NCI-H128 (cell line): ENCODE results near the gene KCNQ2.
"Not testable (repeated sequence)": the region's sequence is repeated elsewhere in the genome, so short reads cannot be mapped to it uniquely, and the experiment has no call there.

Experiments used
- DNase-seq: peaks from one replicate; lab custom pipeline; 2025; ENCODE audit not compliant: unreplicated experiment; lab: John Stamatoyannopoulos, UW

The KCNQ2 gene

DNA sequence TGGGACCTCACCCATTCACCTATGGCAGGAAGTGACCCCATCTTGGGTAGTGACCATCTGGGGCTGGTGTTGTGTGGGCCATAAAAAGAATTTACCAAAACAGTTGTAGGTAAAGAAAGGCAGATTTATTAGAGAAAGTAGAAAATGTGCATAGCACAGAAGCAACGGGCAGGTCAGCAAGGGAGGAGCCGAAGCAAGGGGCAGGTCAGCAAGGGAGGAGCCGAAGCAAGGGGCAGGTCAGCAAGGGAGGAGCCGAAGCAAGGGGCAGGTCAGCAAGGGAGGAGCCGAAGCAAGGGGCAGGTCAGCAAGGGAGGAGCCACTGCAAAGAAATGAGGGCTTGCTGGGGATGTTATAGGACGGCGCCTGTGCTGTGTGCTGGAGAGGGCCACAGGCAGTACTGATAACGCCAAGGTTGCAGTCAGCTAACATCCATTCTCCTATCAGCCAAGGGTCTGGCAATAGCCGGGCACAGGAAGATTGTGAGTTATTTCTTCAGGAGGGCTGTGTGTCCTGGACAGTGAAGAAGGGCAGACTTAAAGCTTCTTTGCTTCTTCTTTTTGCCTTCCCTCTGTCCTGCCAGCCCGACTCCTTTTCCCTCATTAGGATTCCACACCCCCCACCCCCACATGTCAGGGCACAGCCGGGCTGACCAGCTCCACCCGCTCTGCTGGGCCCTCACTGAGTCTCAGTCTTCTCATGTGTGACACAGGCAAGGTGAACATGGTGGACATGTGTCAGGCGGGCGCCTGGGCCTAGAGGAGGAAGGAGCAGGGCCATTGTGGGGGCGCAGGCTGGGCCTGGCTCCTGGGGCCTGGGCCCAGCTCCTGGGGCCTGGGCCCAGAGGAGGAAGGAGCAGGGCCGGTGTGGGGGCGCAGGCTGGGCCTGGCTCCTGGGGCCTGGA is 79.7 kb downstream of the KCNQ2 start:
- no peak for DNase-seq

DNA sequence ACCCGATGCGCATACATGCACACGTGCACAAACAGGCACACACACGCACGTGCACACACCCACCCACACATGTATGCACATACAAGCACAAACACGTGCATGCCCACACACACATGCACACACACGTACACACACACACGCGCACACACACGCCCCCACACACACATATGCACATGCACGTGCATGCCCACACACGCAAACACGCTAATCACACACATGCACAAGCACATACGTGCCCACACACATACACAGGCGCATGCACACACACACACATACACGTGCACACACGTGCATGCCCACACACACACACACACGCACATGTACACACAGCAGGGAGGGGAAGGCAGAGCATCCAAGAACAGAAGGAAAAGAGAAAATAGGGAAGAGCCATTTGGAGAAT is 84.5 kb downstream of the KCNQ2 start:
- DNase-seq, result no peak

DNA sequence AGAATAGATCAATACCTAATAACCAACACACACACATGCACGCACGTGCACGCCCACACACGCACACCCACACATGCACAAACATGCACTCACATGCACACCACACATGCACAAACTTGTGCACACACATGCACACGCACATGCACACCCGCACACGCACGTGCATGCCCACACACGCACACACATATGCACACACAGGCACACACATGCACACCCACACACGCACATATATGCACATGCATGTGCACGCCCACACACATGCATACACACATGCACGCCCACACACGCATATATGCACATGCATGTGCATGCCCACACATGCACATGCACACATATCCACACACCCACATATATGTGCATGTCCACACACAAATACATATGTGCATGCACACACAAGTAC is 85.1 kb downstream of the KCNQ2 start:
- no peak for DNase-seq

DNA sequence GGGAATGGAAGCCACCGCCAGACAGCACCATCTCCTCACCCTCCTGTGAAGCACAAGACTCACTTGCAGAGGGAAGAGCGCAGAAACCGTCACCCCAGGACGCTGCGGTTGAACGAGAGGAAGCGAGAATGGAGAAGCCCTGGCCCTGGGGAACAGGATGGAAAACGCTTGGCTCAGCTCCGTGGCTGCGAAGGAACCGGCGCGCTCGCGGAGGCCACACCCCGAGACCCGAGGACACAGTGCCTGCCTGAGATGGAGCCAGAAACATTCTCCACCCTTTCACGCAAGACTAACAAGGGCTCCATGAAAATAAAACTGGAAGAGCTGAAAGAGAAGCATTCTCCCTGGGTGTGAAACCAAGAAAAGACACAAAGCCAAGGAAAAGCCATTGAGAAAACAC is 86.0 kb downstream of the KCNQ2 start:
- DNase-seq, result no peak

DNA sequence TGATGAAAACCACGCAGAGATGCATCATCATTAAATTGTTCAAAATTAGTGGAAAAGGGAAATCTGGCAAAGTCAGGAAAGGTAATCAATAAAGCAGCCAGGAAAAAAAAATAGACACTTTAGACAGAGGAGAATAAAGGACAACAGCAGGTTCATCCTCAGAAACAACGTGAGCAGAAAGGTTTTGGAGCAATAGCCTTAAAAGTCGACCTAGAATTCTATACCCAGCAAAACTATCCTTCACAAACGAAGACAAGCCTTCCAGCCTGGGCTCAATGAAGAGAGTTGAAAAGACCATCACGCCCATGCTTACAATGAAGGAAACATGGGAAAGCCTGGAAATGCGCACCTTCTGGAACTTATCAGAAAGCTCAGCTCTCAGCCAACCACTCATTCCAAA is 86.6 kb downstream of the KCNQ2 start:
- no peak for DNase-seq

DNA sequence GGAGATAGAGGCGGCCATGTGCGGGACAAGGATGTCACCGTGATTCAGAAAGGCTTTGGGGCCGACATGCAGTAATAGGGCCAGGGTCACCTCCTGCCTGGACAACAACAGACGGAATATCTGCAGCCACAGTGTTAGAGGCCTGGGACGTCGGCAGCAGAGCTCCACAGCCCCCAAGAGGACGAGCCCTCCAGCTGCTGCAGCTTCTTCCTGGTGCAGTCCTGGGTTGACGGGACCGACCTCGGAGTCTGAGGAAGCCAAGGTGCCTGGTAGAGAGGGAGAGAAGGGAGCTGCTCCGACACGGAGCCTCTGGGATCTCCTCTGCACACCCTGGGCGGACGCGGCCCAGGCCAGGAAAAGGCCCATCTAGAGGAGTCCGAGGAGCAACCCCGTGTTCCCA is 88.1 kb downstream of the KCNQ2 start:
- no peak for DNase-seq

DNA sequence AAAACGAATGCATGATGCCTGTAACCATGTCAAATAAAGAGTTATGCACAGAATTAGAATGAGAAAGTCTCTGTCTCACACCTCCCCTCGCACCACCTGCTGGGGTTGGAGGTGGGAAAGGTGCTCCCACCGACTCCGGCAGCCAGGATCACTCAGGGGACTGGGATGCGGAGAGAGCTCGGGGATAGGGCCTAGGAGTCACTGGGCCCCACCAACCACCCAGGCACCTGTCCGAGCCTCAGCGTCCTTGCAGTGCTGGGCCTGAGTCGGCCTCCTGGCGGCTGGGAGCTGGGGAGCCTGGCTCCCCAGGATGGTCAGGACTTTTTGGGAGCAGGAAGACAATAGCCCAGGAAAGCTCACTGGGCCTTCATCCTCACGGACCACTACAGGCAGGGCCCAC is 88.9 kb downstream of the KCNQ2 start:
- DNase-seq, result no peak

DNA sequence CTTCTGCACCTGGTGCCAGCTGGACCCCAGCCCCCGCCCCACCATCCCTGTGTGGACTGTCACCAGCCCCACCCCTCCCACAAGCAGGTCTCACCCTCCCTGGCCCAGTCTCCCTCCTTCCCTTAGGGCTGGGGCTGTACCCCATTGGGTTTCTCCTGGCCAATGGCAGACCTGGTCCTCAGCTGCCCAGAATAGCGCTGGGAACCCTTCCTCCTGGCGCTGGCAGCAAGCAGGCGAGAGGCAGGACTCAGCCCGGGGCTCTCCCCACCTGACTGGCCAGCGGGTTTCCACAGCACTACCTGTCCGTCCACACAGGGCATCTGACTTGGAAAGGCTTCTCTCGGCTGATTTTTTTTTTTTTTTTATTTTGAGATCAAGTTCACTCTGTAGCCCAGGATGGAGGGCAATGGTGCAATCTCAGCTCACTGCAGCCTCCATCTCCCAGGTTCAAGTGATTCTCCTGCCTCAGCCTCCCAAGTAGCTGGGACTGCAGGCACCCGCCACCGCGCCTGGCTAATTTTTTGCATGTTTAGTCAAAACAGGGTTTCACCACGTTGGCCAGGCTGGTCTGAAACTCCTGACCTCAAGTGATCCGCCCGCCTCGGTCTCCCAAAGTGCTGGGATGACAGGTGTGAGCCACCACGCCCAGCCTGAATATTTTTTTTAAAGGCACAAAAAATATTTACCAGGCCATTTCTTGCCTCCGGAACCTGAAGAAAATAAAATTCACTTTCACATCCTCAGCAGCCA is 89.7 kb downstream of the KCNQ2 start:
- no peak for DNase-seq

DNA sequence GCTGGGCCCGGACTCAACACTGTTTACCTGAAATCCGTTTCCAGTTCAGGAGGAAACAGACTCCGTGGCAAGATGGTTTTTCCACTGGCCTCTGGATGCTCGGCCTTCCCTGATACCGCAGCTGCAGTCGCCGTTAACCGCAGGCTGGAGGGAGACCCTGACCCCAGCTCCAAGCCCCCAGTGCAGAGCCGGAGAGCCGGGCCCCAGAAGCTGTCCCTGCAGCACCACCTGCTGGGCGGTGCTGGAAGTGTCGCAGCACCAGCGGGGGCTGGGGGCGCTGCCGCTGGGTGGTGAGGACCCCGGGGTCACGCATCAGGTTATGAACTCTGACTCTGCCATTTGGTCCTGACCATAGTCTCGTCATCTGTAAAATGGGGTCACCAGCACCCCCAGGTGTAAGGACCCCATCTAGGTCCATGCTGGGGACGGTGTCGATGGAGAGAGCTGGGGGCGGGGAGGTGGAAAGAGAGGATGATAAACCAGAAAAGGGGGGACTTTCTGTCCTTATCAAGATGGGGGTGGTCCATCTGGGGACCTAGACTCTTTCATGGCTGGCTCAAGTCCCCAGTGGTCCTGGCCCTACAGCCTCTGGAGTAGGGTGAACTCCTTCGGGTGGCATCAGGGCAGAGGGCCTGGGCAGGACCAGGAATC is 90.5 kb downstream of the KCNQ2 start:
- DNase-seq, result no peak

DNA sequence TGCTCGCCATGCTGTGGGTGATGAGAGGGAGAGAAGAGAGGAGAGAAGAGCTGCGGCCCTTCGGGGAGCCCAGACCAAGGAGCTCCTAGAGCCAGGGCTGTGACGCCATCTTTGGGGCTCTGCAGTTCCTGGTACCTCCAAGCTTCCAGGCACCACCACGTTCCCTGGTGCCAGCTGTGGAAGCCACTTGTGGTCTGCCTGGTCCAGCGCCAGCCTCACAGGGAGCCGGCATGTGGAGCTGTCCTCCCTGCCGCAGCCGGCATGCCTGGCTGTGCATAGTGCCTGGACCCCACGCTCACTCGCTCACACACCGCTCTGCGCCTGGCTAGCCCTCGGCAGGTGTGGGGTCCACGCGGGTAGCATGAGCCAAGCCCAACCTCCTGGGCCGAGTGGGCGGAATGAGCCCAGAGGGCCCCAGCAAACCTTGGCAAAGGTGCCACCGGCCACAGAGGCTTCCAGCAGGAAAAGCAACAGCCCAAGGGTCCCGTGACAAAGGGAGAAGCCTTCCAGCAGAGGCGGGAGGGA is 92.0 kb downstream of the KCNQ2 start:
- no peak for DNase-seq

DNA sequence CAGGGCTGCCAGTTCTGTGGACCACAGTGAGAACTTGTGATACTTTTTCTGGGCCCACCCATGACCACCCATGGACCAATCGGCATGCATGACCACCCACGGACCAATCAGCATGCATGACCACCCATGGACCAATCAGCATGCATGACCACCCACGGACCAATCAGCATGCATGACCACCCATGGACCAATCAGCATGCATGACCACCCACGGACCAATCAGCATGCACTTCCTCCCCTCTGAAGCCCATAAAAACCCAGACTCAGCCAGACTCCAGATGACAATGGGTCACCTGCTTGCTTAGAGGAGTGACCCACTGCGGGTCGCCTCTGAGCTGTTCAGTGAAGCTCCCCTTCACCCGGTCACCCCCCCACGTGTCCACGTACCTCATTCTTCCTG is 92.6 kb downstream of the KCNQ2 start:
- not testable (repeated sequence) for DNase-seq

DNA sequence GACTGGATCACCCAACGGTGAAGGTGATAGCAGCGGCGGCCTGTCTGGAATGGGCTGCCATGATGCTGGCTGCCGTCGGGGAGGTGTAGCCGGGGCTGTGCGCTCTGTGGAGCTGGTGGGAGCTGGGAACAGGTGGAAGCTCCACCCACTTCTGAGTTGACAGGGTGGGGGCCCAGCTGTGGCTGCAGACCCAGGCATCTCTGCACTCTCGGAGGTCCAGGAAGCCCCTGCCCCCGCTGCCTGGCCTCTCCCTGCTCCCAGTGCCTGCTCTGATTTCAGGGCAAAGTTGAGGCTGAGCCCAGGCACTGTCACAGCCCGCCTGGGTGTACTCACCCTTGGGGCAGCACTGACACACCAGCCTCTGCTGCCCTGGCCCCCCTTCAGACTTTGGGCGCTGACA is 93.2 kb downstream of the KCNQ2 start:
- no peak for DNase-seq

DNA sequence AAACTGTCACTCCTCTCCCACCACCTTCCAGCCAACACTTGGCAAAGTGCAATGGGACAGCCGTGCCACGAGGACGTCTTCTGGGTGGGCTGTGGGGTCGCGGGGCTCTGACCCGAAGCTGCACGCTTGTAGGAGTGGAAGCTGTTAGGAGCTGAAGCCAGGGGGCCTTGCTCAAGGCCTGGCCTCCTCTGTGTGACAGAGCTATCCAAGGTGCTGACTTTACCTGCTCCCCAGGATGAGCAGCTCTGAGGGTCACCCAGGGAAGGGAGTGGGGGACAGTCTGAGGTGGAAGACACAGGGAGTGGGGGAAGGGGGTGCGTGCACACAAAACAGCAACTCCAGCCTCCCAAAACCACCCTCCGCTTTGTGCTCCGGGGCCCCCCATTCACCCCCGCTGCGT is 93.8 kb downstream of the KCNQ2 start:
- no peak for DNase-seq

DNA sequence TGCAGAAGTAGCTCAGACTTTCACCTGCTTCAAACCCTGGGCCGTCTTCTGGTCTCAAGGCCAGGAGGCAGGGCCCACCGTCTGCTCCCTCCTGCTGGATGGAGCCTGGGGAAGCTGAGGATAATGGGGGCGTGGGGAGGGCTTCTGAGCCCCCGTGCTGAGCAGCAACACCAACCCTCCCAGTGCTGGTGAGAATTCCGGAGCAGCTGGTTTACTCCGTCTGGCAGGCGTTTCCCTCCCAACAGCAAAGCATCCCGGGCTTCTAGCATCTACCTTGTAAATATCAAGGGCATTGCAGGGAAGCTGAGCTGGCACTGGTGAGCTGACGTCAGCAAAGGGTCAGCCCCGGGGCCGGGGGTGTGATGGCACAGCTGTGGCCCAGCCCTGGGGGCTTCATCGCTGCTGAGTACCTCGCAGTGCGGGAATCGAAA is 94.5 kb downstream of the KCNQ2 start:
- no peak for DNase-seq

DNA sequence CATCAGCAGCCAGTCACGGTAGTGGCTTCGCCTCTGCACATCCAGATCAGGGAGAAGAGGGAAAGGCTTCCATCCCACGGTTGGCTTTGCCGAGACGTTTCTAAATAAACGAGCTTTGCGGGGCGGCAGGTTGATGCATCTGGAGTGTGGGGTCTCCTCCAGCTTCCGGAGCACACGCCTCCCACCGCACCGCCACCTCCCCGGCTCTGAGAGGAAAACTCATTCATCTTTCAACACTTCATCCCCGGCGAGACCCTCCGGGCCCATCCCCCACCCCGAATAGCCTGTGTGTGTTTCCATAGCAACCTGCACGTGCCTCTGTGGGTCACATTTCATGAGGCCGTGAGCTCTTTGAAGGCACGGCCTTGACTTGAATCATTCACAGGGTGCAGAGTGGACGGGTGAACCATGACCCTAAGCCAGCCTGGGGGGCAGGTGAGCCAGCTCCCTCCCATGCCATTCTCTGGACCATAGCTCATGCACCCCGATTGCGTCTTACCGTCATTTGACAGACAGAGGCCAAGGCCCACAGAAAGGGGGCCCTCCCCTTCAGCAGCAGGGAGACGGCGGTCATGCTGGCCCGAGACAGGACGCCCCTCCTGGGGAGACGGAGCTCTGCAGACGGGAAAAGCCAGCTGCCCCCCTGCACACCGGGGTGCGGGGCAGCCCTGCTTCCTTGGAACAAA is 95.1 kb downstream of the KCNQ2 start:
- peak; percentile 23 for DNase-seq

DNA sequence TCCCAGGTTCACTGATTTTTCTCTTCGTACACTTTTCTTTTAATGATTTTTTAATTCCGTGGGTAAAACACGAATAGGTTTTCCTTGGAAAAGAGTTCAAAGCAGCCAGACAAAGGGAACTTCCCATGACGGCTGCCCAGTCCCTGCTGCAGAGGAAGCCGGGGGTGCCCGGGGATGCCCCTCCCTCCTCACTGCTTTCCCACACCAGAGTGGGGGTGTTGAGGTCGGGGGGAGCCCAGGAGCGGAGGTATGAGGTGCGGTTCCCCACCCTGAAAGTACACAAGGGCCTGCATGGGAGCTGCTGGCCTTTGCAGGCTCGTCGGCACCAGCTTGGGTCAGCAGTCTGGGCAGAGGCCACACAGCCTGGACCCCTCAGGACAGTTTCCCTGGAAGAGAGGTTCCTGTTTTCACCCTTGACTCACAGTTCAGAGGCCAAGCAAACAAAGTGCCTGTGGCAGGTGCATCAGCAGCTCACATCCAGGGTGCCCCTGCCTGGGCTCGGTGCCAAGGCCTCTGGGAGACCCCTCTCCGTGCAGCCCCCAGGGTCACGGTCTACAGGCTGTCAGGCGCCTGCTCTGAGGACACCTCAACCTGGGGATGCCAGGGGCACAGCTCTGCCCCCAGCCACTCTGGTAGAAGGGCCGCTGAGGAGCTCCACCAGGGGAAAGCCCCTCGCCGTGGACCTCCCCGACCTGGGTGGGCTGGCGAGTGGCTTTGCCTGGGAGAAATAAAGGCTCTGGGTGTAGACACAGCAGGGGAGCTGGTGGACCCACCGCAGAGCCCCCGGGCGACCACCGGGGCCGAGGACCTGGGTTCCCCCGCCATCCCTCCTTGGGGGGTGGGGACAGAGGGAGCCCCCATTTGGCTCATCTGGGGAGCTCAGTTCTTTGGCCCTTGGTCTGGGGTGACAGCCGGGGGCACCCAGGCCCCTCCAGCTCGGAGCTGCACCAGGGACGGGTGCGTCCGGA is 95.9 kb downstream of the KCNQ2 start:
- no peak for DNase-seq

DNA sequence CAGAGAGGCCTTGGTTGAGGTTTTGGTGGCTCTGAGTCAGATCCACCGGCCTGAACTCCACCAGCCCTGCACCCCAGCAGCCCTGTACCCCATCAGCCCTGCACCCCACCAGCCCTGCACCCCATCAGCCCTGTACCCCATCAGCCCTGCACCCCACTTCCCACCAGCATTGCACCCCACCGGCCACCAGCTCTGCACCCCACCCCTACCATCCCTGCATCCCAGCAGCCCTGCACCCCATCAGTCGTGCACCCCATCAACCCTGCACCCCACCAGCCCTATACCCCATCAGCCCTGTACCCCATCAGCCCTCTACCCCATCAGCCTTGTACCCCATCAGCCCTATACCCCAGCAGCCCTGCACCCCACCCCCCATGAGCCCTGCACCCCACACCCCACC is 97.0 kb downstream of the KCNQ2 start:
- no peak for DNase-seq

DNA sequence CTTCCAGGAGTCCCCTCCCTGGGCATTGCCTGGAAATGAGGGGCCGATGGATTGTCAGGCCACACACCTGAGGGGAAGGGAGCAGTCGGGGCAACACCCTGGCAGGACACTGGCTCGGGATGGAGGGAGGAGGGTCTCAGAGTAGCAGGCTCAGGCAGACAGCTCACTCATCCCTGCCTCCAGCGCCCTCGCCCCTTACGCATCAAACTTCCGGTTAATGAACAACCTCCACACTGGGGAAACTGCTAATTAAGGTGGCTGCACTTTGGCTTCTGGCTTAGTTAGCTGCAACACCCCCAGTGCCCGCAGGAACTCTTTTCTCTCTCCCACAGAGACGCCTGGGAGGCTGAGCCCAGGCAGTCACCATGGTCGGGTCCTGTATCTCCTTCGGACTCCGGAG is 98.0 kb downstream of the KCNQ2 start:
- no peak for DNase-seq

DNA sequence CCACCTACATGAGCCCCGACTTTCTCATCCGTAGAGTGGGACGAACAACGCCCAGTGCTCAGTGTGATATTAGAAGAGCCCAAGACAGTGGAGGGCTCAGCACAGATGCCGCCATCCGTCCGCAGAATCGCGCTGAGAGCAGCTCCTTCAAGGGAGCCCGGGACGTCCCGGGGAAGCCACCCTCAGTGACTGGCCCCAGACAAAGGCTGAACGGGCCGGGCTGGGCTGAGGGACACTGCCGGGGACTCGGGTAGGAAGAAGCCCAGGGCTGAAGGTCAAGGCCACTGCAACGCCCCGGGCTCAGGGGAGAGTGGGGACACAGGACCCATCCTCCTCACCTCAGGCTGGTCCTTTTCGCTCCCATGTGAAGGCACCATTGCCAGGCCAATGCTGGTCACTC is 98.5 kb downstream of the KCNQ2 start:
- DNase-seq, result no peak
